Adipose tissue (tissue), 3 donors: ENCODE data around the gene WNT9B. TPM values are rescaled to one million over a fixed set of nuclear protein-coding genes. Genes with fewer than 3 reads are reported as not detected.

Source experiments
- H3K27ac ChIP-seq: one replicate; pipeline ENCODE4 v1.5.1; 2013; ENCODE audit warnings: low read depth, low read length
- WGBS, 3 donors: extraction: QIAGEN DNeasy Blood & Tissue Kit; methylation state at CpG; one replicate each; pipeline ENCODE4 v1.1.7; 2013; 5-methylcytosine and 5-hydroxymethylcytosine counted together
- polyA plus RNA-seq, 3 donors: library from polyadenylated mRNA; stranded (reverse); fragments of 200-250 nt; gene quantifications; one replicate each; pipeline ENCODE4 v1.2.3, GENCODE V29; 2013
- donor health status: healthy with polysubstance abuse.
- donor health status: Bipolar disorder and iron deficiency.
- donor health status: healthy.

The WNT9B gene
- polyA plus RNA-seq, 3 donors: 0.22 to 0.34 TPM; not detected in 1

GRCh38 chr17:46847204-46848191 lies 3.9 kb upstream of the WNT9B start:
- no peak overlapping the region for H3K27ac ChIP-seq
- WGBS, 3 donors: 45 to 60% (median 58%) methylated on average over 7 to 8 of the region's 8 CpGs

GRCh38 chr17:46848534-46848933 lies 2.8 kb upstream of the WNT9B start:
- WGBS, 3 donors: 76 to 80% (median 77%) methylated on average over 6 of the region's 6 CpGs
- H3K27ac ChIP-seq: no peak overlapping the region

DNA sequence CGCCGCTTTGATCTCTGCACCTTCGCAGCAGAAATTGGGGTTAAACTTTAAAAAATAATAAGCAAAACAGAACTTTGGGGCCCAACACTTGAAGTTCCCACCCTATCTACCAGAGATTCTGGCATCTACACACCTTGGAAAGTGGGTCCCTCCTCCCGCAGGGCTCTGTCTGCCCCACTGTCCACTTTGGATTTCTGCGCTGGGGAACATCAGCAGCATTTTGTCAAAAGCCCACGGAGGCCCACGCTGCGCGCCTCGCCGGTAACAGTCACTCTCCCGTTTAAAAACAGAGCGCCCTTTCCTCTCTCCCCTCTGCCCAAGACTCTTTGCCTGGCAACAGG lies 725 bp upstream of the WNT9B start:
- WGBS, 3 donors: 46 to 48% (median 48%) methylated on average over 13 of the region's 13 CpGs
- H3K27ac ChIP-seq: no peak overlapping the region

DNA sequence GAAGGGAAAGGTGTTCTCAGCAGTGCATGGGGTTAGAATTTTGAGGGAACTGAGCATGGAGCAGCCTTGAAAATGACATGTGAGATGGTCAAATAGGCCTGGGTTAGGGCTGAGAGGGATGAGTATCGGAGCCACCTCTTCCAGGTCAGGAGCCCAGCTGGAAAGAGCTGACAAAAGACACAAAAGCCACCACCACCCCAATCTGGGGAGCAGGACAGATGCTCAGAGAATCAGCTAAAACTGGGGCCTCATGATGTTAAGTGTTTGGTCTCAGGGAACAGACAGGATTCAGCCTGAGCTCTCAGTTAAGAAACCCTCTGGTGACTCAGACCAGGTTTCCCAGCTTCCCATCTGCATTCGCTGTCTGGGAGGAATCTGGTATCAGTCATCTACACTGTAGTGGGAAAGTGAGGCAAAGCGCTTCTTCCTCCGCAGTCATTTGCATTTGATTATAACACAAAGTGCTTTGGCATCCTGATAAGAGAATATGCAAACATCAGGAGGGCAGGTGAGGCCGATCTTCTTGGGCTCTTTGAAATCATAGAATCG lies 2.6 kb downstream of the WNT9B start:
- H3K27ac ChIP-seq: no peak overlapping the region
- WGBS, 3 donors: 81 to 88% (median 86%) methylated on average over 6 of the region's 6 CpGs

DNA sequence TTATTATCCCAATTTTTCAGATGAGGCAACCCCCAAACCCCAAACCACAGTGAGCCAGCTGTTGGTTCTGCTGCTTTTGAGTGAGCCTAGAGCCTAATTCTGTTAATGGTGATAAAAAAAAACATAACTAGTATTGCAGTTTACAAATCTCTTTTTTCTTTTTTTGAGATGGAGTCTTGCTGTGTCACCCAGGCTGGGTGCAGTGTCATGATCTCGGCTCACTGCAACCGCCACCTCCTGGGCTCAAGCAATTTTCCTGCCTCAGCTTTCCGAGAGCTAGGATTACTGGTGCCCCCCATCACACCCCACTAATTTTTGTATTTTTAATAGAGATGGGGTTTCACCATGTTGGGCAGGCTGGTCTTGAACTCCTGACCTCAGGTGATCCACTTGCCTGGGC lies 3.1 kb downstream of the WNT9B start:
- WGBS, 3 donors: 89 to 93% (median 93%) methylated on average over 3 of the region's 3 CpGs

DNA sequence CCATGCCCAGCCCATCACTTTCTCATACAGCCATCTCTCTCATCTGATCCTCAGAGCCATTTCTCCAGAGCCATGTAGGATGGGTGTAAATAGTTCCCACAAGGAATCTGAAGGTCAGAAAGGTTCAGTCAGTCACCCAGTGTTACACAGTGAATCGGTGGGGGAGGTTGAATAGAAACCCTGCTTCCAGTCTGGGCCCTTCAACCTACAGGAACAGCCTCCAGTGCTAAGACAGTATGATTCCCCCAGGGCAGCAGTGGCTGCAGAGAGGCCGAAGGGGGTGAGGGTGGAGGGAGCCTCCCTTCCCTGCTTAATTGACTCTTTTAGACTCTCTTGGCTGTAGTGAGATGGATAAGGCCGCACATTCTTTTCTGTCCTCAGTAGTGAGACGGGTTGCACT lies 3.6 kb downstream of the WNT9B start:
- H3K27ac ChIP-seq: no peak overlapping the region
- WGBS, 3 donors: 76 to 77% (median 77%) methylated on average over 4 of the region's 4 CpGs

More for the DNA sequence above, 3.1 kb downstream of the WNT9B start:
- H3K27ac ChIP-seq: no peak overlapping the region

- WGBS, 3 donors: 87 to 95% (median 90%) methylated on average over 1 of the region's 1 CpG
- H3K27ac ChIP-seq: no peak overlapping the region
These were observed 6.2 kb downstream of the WNT9B start for GRCh38 chr17:46857600-46857999.

GRCh38 chr17:46859996-46860395 lies 8.6 kb downstream of the WNT9B start:
- no peak overlapping the region for H3K27ac ChIP-seq
- WGBS, 3 donors: 78 to 82% (median 80%) methylated on average over 5 of the region's 5 CpGs

GRCh38 chr17:46862949-46863348 lies 11.6 kb downstream of the WNT9B start:
- WGBS, 3 donors: 40 to 51% (median 42%) methylated on average over 12 to 13 of the region's 13 CpGs

GRCh38 chr17:46863383-46864121 lies 12.2 kb downstream of the WNT9B start:
- WGBS, 3 donors: 78 to 87% (median 85%) methylated on average over 8 of the region's 8 CpGs
- H3K27ac ChIP-seq: no peak overlapping the region

More at GRCh38 chr17:46862949-46863348, 11.6 kb downstream of the WNT9B start:
- H3K27ac ChIP-seq: no peak overlapping the region

DNA sequence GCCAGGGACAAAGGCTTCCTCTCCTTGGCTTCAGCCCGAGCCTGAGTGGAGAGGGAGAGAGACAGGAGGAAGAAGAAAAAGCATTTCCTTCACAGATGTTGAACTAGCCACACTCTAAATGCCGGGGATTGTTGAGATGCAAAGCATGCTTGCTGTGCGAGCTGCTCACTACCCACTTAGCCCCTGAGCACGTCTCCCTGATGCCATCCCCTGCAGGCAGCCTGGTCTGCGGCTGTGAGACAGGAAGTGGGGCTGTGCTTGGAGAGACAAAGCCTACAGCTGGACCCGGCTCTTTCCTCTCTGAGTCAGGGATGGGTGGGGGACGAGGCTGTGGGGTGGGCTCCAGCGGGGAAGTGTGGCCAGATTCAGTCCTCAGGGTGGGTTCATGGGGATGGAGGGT lies 13.7 kb downstream of the WNT9B start:
- WGBS, 3 donors: 12 to 57% (median 17%) methylated on average over 8 of the region's 8 CpGs

DNA sequence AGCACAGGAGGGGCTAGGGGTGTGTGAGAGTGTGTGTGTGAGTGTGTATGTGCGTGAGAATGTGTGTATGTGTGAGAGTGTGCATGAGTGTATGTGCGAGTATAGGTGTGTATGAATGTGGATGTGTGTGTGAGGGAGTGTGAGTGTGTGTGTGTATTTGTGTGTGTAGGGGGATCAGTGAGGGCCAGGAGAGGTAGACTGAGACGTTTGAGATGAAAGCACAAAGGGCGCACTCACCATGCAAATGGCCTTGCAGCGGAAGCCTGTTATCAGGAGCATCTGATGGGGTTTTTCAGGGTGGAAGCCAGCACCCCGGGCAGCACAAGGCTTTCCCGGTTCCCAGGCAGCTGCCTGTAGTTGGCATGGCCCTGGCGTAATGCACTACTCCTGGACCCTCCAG lies 14.9 kb downstream of the WNT9B start:
- H3K27ac ChIP-seq: no peak overlapping the region
- 67 to 83% (median 80%) methylated on average over 8 of the region's 8 CpGs for WGBS, 3 donors

More for the DNA sequence above, 13.7 kb downstream of the WNT9B start:
- no peak overlapping the region for H3K27ac ChIP-seq

DNA sequence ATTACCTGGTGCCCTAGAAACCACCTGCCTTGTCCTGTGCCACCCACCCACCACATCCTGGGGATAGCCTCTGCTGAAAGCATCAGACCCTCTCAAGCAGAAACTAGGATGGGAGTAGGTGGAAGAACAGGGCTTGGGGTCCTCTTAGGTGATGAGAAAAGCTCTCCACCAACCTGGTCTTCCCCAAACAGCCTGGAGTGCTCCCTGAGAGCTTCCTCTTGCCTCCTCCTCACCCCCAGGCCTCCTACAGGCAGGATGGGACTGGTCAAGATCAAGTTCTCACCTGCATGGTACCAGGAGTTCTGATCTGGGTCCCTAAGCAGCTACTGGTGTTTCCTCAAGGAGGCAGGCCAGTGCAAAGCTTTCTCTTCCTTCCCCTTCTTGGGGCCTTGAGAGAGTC lies 15.4 kb downstream of the WNT9B start:
- no peak overlapping the region for H3K27ac ChIP-seq

- no peak overlapping the region for H3K27ac ChIP-seq
- 64 to 76% (median 69%) methylated on average over 6 of the region's 6 CpGs for WGBS, 3 donors
These were observed 17.4 kb downstream of the WNT9B start for GRCh38 chr17:46868689-46869187.

GRCh38 chr17:46869296-46869695 lies 17.9 kb downstream of the WNT9B start:
- H3K27ac ChIP-seq: no peak overlapping the region
- WGBS, 3 donors: 72 to 94% (median 75%) methylated on average over 7 of the region's 7 CpGs

DNA sequence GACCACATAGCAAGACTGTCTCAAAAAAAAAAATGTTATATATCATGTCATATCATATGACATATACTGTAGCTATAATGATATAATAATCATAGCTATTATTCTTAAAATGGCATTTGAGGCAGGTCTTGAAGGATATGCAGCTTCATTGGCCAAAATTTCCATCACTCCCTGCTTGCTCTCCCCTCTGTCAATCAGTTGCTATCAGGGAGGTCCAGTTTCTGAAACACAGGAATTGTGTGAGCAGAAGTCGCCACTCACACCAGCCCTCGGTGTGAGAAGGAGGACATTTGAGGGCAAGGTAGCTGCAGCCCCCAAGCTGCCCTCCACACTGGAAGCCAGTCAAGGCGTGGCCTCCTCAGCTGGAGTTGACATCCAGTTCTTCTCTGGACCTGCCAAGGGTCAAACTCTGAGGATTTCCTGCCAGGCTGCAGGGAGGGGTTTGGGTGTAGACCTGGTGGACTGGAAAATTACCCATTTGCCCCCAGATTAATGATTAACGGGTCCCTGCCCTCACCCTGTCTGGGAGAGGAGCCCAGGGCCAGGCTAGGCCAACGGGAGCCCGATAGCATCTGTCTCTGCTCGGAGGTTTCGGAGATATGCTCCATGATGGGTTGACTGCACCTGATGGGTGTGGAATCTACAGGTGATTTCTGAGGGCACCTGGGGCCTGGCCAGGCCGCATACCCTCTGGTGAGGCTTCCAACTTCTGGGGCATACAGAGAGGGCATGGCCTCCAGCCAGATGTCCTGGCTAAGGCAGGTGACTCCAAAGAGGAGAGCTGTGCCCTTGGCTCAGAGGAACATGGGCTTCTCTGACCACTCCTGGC lies 18.8 kb downstream of the WNT9B start:
- no peak overlapping the region for H3K27ac ChIP-seq
- 41 to 86% (median 83%) methylated on average over 9 of the region's 9 CpGs for WGBS, 3 donors

DNA sequence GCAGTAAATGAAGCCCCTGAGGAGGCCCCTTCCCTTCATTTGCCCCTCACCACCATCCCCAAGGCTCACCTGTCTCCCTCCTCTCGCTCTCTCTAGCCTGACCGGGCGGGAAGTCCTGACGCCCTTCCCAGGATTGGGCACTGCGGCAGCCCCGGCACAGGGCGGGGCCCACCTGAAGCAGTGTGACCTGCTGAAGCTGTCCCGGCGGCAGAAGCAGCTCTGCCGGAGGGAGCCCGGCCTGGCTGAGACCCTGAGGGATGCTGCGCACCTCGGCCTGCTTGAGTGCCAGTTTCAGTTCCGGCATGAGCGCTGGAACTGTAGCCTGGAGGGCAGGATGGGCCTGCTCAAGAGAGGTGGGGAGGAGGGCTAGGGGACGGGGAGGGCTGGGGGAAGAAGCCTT lies 21.0 kb downstream of the WNT9B start:
- no peak overlapping the region for H3K27ac ChIP-seq
- 91 to 94% (median 92%) methylated on average over 15 to 16 of the region's 16 CpGs for WGBS, 3 donors

- 77 to 87% (median 83%) methylated on average over 7 of the region's 7 CpGs for WGBS, 3 donors
- no peak overlapping the region for H3K27ac ChIP-seq
These were observed 22.7 kb downstream of the WNT9B start for GRCh38 chr17:46873941-46874645.
